Suprapubic skin (tissue), 4 donors: ENCODE measurements around the gene ERBIN.

Experiments
- CTCF ChIP-seq, 2 donors: fragments of 200-600 bp in 1 of 2; fragments of 450-650 bp in 1 of 2; sonication (generic) in 1 of 2; IDR thresholded peaks; one replicate each; pipeline ENCODE4 v1.5.1; 2016 to 2019; ENCODE audit warnings: antibody characterized with exemption in 2 of 2, mild to moderate bottlenecking in 1 of 2, moderate library complexity in 1 of 2
- POLR2A ChIP-seq, 2 donors: fragments of 450-650 bp; IDR thresholded peaks; one replicate each; pipeline ENCODE4 v1.6.1; 2017; ENCODE audit warnings: antibody characterized with exemption in 2 of 2, mild to moderate bottlenecking in 2 of 2, moderate library complexity in 2 of 2
- POLR2AphosphoS5 ChIP-seq, 3 donors: sonication (generic); formaldehyde crosslinking; IDR thresholded peaks; one replicate each; pipeline ENCODE4 v1.6.1; 2017; ENCODE audit warnings: antibody characterized with exemption in 3 of 3

DNA sequence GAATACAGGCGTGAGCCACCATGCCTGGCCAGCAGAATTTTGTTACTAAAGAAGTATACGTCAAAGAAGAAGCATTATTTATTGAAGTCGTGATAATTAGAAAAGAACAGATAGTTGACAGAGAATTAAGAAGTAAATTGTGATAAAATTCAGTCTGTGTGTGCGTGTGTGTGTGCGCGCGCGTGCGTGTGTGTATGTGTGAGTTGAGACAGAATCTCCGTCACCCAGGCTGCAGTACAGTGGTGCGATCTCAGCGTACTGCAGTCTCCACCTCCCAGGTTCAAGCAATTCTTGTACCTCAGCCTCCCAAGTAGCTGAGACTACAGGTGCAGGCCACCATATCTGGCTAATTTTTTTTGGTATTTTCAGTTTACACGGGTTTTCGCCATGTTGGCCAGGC lies 77.8 kb downstream of the ERBIN start:
- TF ChIP-seq POLR2A (IDR thresholded peaks at IDR 0.05) (no peak), POLR2AphosphoS5 (IDR thresholded peaks at IDR 0.05) (no peak), CTCF (IDR thresholded peaks at IDR 0.05) (no peak)
